ENCODE measurements around the gene PRR5. TPM values are rescaled to one million over a fixed set of nuclear protein-coding genes. Genes with fewer than 3 reads are reported as not detected.

Gene PRR5
- total RNA-seq, 1 experiment from 2014 or later, result 11.8 TPM

- Histone ChIP-seq H3T11ph (ENCODE audit: low read length) (no peak overlapping the region), H3K9ac (ENCODE audit: extremely low read depth, insufficient read length, low read length) (no peak overlapping the region), H4K91ac (ENCODE audit: insufficient read length, low read depth, low read length) (no peak overlapping the region), H2BK12ac (ENCODE audit: insufficient read length, low read depth, low read length) (no peak overlapping the region), H3K14ac (ENCODE audit: insufficient read depth, low read length) (no peak overlapping the region), H3K4me1 (ENCODE audit: insufficient read depth, low read length) (no peaks in the 10 kb centered on the region; the same call in 1 of the 2 replicates), H2BK5ac (ENCODE audit: insufficient read length, low read length) (no peak overlapping the region), H3K4ac (ENCODE audit: low read depth, low read length) (no peak overlapping the region), H2BK15ac (ENCODE audit: low read depth, low read length) (no peak overlapping the region), H4K20me1 (ENCODE audit: control insufficient read depth, insufficient read depth, insufficient read length) (no peaks in the 10 kb centered on the region), H3K18ac (ENCODE audit: insufficient read length, low read depth, low read length) (no peak overlapping the region), H4K5ac (ENCODE audit: insufficient read length, low read depth, low read length) (no peak overlapping the region), H3K79me1 (ENCODE audit: insufficient read depth, low read depth, low read length, poor library complexity, severe bottlenecking) (no peaks in the 10 kb centered on the region), H3K79me2 (ENCODE audit: insufficient read depth, low read length) (no peaks in the 10 kb centered on the region), H2AK5ac (ENCODE audit: insufficient read length, low read length) (no peak overlapping the region), H3K9me3 (ENCODE audit: control insufficient read depth, low read depth, low read length) (no peaks in the 10 kb centered on the region), H3K27me3 (ENCODE audit: insufficient read depth, low read length) (peaks cover under 1% of the 10 kb centered on the region; the same call in 1 of the 2 replicates), H3K56ac (ENCODE audit: insufficient read length, low read depth, low read length) (no peak overlapping the region), H2BK20ac (ENCODE audit: low read depth, low read length, poor library complexity, severe bottlenecking) (no peak overlapping the region), H2BK120ac (ENCODE audit: low read depth, low read length, poor library complexity, severe bottlenecking) (no peak overlapping the region), H3K23me2 (ENCODE audit: insufficient read length, low read depth, low read length, poor library complexity, severe bottlenecking) (peaks cover 3% of the 10 kb centered on the region), H4K8ac (replicated peaks; ENCODE audit: insufficient read length, low read depth, low read length) (no peak overlapping the region), H3K27ac (ENCODE audit: insufficient read length, low read depth, low read length) (no peak overlapping the region), H2AFZ (ENCODE audit: low read length) (no peak overlapping the region), H3K23ac (ENCODE audit: insufficient read length, low read depth, low read length) (no peak overlapping the region), H3K4me2 (ENCODE audit: insufficient read depth, insufficient read length, low read length) (no peak overlapping the region)
- peaks cover 57% of the 10 kb centered on the region for H3K27me3 Mint-ChIP-seq (ENCODE audit: low read depth)
- peaks cover 15 to 26% of the 10 kb centered on the region in 2 experiments for H3K4me1 Mint-ChIP-seq
- no peak overlapping the region for H3K27ac Mint-ChIP-seq
- TF ChIP-seq CTCF (conservative IDR thresholded peaks at IDR 0.05), result no peak
- no peak for DNase-seq
- no CpG with 5 or more reads among the region's 11 CpGs for WGBS (ENCODE audit: extremely low coverage, insufficient read length, low lambda C conversion rate)
- H3K36me3 Mint-ChIP-seq (ENCODE audit: insufficient read depth in 1 of 3, low read depth in 3 of 3), result no peaks in the 10 kb centered on the region; a peak in 2 of 7 replicates
- no peak overlapping the region for H3K4me3 Mint-ChIP-seq
- peaks cover 0 to 3% of the 10 kb centered on the region in 2 experiments; a peak in 2 of 5 replicates for H3K9me3 Mint-ChIP-seq
Measured at GRCh38 chr22:44664149-44664548, 37.9 kb upstream of the PRR5 start.
